Right renal cortex interstitium (tissue), 3 donors: ENCODE data around the gene MIA. TPM values are rescaled to one million over a fixed set of nuclear protein-coding genes. Genes with fewer than 3 reads are reported as not detected.
"Not testable (repeated sequence)": the region's sequence is repeated elsewhere in the genome, so short reads cannot be mapped to it uniquely, and the experiment has no call there.

Source experiments
- DNase-seq, 3 donors: peaks; one replicate each; pipeline ENCODE4 v3.0.0-alpha.2; 2013; ENCODE audit warnings: low read depth in 3 of 3, low spot score in 2 of 3
- polyA plus RNA-seq, 3 donors: library from polyadenylated mRNA; unstranded; fragments of 120-200 nt; gene quantifications; one replicate each; pipeline ENCODE4 v1.2.1, GENCODE V29; 2013; ENCODE audit not compliant: insufficient read length in 3 of 3

Gene MIA
- polyA plus RNA-seq, 3 donors, result 0.31 to 1.6 (median 0.69) TPM

GRCh38 chr19:40815223-40815622, 39.9 kb downstream of the MIA start:
- DNase-seq, result no peak

GRCh38 chr19:40818480-40819399, 43.4 kb downstream of the MIA start:
- not testable (repeated sequence) for DNase-seq

DNA sequence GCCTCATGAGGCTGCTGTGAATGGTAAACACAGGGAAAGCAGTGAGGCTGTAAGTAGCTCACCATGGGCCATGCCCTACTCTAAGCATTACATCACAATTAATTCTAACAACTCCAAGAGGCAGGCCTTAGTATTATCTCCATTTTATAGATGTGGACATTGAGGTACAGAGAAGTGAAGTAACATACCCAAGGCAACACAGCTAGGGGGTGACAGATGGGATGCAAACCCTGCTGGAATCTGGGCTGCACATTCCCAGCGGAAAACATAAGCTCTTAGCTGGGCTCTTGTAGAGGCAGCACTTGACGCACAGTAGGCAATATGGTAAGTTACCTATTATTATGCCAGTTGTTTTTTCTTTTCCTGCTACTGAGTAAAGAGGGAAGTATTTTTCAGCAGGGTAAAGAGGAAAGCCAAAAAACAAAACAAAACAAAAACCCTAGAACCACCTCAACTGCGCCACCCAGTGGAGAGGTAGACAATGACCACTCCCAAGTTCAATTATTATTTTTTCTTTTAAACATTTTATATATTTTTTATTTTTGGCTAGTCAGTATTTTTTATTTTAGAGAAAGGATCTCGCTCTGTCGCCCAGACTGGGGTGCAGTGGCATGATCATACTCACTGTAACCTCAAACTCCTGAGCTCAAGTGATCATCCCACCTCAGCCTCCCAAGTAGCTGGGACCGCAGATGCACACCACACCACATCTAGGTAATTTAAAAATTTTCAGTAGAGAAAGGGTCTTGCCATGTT, 44.3 kb downstream of the MIA start:
- not testable (repeated sequence) for DNase-seq

DNA sequence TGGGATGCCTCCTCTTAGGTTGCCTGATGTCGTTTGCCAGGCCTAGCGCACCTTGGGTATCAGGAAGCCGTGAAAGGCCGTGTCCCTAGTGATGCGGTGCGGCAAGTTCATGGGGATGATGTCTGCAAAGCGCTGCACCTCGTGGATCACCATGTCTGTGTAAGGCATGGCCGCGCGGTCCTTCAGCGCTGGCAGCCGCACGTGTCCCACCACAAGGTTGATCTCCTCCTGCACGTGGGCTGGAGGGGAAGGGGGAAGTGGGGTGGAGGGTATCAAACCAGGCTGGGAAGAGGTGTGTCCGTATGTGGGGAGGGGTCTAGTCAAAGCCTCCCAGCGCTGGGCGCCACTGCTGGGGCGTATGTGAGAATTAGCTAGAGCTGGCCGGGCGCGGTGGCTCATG, 46.8 kb downstream of the MIA start:
- DNase-seq, result no peak

- not testable (repeated sequence) for DNase-seq
These were observed 47.6 kb downstream of the MIA start for GRCh38 chr19:40822704-40823553.

DNA sequence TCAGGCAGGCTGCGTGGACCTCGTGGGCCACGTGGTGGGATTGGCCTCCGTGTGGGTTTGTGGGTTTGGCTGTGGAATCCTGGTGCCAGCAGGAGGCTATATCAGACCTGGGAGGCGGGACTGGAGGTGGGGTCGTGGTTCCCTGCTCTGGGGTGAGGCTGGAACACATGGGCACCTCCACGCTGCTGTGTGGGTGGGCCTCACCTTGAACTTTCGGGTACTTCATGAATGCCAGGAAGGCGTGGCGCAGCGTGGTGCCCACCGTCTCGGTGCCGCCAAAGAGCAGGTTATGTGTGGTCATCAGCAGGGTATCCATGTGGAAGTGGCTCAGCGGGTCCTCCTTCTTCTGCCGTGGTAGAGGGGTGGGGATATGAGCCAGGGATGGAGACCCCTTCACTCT, 49.6 kb downstream of the MIA start:
- DNase-seq, result not testable (repeated sequence)

DNA sequence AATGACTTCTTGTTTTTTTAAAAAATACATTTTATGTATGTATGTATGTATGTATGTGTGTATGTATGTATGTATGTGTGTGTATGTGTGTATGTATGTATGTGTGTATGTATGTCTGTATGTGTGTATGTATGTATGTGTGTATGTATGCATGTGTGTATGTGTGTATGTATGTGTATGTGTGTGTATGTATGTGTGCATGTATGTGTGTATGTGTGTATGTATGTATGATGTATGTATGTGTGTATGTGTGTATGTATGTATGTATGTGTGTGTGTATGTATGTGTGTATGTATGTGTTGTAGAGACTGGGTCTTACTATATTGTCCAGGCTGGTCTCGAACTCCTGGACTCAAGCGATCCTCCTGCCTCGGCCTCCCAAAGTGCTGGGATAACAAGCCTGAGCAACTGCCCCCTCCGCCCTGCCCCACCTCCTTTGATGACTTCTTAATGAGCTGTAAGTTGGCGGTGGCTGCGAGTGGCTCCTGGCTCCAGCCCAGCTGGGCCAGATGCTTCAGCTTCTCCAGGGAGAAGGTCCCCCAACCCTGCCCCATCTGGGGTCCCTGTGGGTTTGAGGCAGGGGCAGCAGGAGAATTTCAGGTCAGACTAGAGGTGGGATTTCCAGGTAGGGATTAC, 50.3 kb downstream of the MIA start:
- not testable (repeated sequence) for DNase-seq

GRCh38 chr19:40826312-40826698, 51.0 kb downstream of the MIA start:
- not testable (repeated sequence) for DNase-seq

DNA sequence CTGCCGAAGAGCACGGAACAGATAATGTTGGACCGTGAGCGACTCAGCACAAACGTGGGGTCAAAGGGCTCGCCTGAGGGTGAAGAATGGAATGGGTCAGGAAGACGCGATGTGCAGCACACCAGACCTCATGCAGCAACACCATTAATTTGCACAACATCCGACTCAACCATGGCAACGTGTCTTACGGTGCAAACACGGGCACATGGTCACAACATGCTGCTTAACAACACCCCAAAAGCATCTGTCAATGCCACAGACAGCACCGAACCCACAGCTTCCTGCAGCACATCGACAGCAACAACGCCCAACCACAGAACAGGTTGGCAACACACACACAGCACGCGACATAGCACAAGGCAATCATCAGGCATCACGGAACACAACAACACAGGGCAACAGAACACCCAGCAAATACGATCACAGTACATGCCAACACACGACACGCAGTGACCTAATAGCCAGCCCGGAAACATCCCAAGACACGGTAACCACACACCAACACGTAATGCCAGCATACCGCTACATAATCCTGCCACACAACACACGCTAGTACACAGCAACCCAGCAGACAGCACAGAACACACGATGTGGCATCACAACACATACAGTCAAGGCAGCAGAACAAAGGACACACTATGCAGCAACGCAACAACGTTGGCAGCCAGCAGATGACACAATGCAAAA, 51.5 kb downstream of the MIA start:
- DNase-seq, result not testable (repeated sequence)

Other genes starting within 250 kb of the MIA start
- 10 to 100 TPM; 31.2 to 43.4 (median 40.5) TPM for gene SHKBP1, start 198.6 kb upstream of the MIA start, polyA plus RNA-seq
- gene LTBP4, start 174.2 kb upstream of the MIA start, polyA plus RNA-seq, result 100 to 1,000 TPM; 146 to 189 (median 159) TPM
- 1 to 10 TPM; 8.0 to 9.5 (median 8.6) TPM for gene NUMBL, start 84.9 kb upstream of the MIA start, polyA plus RNA-seq
- gene COQ8B, start 58.6 kb upstream of the MIA start, polyA plus RNA-seq, result 10 to 100 TPM; 30.3 to 32.6 (median 30.9) TPM
- 10 to 100 TPM; 13.3 to 15.5 (median 13.5) TPM for gene ITPKC, start 58.4 kb upstream of the MIA start, polyA plus RNA-seq
- 10 to 100 TPM; 13.6 to 14.0 (median 13.6) TPM for gene ACTMAP, start 25.0 kb upstream of the MIA start, polyA plus RNA-seq
- 100 to 1,000 TPM in 2 of 3 donors, 10 to 100 TPM in 1; 95.6 to 114 (median 103) TPM for gene SNRPA, start 24.3 kb upstream of the MIA start, polyA plus RNA-seq
- gene RAB4B, start 2.7 kb downstream of the MIA start, polyA plus RNA-seq, result 1 to 10 TPM; 7.5 to 9.0 (median 8.8) TPM
- gene EGLN2, start 23.7 kb downstream of the MIA start, polyA plus RNA-seq, result 10 to 100 TPM; 61.8 to 66.8 (median 63.3) TPM
- gene CYP2A6, start 74.9 kb downstream of the MIA start, polyA plus RNA-seq, result under 1 TPM in 1 of 3 donors, not detected in 2; 0.14 TPM
- gene CYP2A7, start 106.7 kb downstream of the MIA start, polyA plus RNA-seq, result under 1 TPM in 1 of 3 donors, not detected in 2; 0.19 TPM
- 1 to 10 TPM; 2.0 to 2.8 (median 2.1) TPM for gene CYP2B6, start 215.8 kb downstream of the MIA start, polyA plus RNA-seq